ENCODE measurements around the gene USP13.

GRCh38 chr3:179603321-179603720, 49.5 kb upstream of the USP13 start:
- TF ChIP-seq, protein P1, sequence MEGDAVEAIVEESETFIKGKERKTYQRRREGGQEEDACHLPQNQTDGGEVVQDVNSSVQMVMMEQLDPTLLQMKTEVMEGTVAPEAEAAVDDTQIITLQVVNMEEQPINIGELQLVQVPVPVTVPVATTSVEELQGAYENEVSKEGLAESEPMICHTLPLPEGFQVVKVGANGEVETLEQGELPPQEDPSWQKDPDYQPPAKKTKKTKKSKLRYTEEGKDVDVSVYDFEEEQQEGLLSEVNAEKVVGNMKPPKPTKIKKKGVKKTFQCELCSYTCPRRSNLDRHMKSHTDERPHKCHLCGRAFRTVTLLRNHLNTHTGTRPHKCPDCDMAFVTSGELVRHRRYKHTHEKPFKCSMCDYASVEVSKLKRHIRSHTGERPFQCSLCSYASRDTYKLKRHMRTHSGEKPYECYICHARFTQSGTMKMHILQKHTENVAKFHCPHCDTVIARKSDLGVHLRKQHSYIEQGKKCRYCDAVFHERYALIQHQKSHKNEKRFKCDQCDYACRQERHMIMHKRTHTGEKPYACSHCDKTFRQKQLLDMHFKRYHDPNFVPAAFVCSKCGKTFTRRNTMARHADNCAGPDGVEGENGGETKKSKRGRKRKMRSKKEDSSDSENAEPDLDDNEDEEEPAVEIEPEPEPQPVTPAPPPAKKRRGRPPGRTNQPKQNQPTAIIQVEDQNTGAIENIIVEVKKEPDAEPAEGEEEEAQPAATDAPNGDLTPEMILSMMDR (conservative IDR thresholded peaks at IDR 0.05), result no peak
- TF ChIP-seq ZFX (IDR thresholded peaks at IDR 0.05), result no peak
